Measurements from ENCODE around the gene GCLC. TPM values are rescaled to one million over a fixed set of nuclear protein-coding genes. Genes with fewer than 3 reads are reported as not detected.
"Not testable (repeated sequence)": the region's sequence is repeated elsewhere in the genome, so short reads cannot be mapped to it uniquely, and the experiment has no call there.

The GCLC gene
- total RNA-seq, 1 donor from 2014 or later: 16.8 TPM

DNA sequence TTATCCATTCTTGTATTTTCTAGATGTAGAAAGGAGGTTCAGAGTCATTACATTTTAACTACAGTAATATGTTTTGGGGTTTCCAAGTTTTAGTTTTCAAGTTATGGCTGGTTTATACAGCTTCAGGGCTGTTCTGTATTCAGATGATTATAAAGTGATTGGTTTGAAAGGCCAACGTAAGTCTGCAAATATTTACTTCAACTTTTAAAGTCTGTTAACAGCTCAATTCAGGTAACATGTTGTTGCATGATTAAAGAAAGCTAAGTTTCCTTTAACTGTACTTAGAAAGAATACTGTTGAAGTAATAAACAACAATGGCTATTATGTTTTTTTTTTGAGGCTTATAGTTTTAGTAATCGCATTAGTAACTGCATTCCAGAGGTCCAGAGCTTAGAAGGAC, 22.8 kb upstream of the GCLC start:
- no peak for DNase-seq (ENCODE audit: low read depth)

GRCh38 chr6:53566755-53567154, 21.9 kb upstream of the GCLC start:
- no peak for DNase-seq (ENCODE audit: low read depth)
- H3K4me3 ChIP-seq (ENCODE audit: low read depth, low read length): no peak overlapping the region
- no peaks in the 10 kb centered on the region for H3K36me3 ChIP-seq (ENCODE audit: control insufficient read depth, insufficient read depth, low read length)
- TF ChIP-seq CTCF (IDR thresholded peaks at IDR 0.05; ENCODE audit: insufficient read depth, low read length, poor library complexity, severe bottlenecking): no peak
- H3K27me3 ChIP-seq (ENCODE audit: control insufficient read depth, insufficient read depth, low read length): no peaks in the 10 kb centered on the region

More for the DNA sequence above, 22.8 kb upstream of the GCLC start:
- no peak for TF ChIP-seq CTCF (IDR thresholded peaks at IDR 0.05; ENCODE audit: insufficient read depth, low read length, poor library complexity, severe bottlenecking)
- H3K27me3 ChIP-seq (ENCODE audit: control insufficient read depth, insufficient read depth, low read length): no peaks in the 10 kb centered on the region
- H3K4me3 ChIP-seq (ENCODE audit: low read depth, low read length): no peak overlapping the region
- no peaks in the 10 kb centered on the region for H3K36me3 ChIP-seq (ENCODE audit: control insufficient read depth, insufficient read depth, low read length)

GRCh38 chr6:53565886-53566285, 21.0 kb upstream of the GCLC start:
- DNase-seq (ENCODE audit: low read depth): no peak
- TF ChIP-seq CTCF (IDR thresholded peaks at IDR 0.05; ENCODE audit: insufficient read depth, low read length, poor library complexity, severe bottlenecking): no peak
- H3K27me3 ChIP-seq (ENCODE audit: control insufficient read depth, insufficient read depth, low read length): no peaks in the 10 kb centered on the region
- no peaks in the 10 kb centered on the region for H3K36me3 ChIP-seq (ENCODE audit: control insufficient read depth, insufficient read depth, low read length)
- no peak overlapping the region for H3K4me3 ChIP-seq (ENCODE audit: low read depth, low read length)

GRCh38 chr6:53564401-53565065, 19.6 kb upstream of the GCLC start:
- no peak for DNase-seq (ENCODE audit: low read depth)
- TF ChIP-seq CTCF (IDR thresholded peaks at IDR 0.05; ENCODE audit: insufficient read depth, low read length, poor library complexity, severe bottlenecking): no peak
- Histone ChIP-seq H3K4me3 (ENCODE audit: low read depth, low read length) (no peak overlapping the region), H3K27me3 (ENCODE audit: control insufficient read depth, insufficient read depth, low read length) (no peaks in the 10 kb centered on the region), H3K36me3 (ENCODE audit: control insufficient read depth, insufficient read depth, low read length) (no peaks in the 10 kb centered on the region)

DNA sequence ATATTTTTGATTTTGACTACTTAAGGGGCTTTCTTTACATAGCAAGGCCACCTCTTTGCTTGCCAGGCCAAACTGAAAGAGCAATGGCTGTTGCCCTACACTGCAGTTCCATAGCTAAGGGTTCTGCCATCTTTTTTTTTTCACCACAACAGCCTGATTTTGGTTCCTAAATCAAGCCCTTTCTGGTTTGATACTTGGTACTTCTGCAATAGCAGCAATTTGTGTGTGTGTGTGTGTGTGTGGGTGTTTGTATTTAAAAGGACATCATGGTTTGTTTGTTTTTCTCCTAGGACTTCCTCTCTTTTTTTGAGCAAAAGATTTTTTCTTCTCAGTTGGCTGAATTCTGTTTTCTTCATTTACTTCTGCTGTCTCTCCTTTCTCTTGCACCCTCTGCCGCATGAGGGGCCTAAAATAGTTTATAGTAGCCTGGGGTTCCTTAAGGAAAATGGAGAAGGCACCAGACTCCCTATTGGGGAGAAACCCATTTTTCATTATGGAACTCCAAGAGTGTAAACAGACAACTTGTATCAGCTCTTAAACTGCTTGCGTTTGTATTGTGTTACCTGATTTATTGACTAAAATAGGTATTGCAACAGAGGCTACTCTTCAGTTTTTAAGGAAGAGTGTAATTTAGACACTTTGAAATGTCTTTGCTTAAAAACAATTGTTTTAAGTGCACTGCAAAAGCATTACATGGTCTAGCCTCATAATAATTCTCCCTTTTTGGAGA, 12.2 kb upstream of the GCLC start:
- no peak for DNase-seq (ENCODE audit: low read depth)
- Histone ChIP-seq H3K4me3 (ENCODE audit: low read depth, low read length) (no peak overlapping the region), H3K36me3 (ENCODE audit: control insufficient read depth, insufficient read depth, low read length) (no peaks in the 10 kb centered on the region), H3K27me3 (ENCODE audit: control insufficient read depth, insufficient read depth, low read length) (no peaks in the 10 kb centered on the region)
- no peak for TF ChIP-seq CTCF (IDR thresholded peaks at IDR 0.05; ENCODE audit: insufficient read depth, low read length, poor library complexity, severe bottlenecking)

GRCh38 chr6:53553600-53553999, 8.7 kb upstream of the GCLC start:
- not testable (repeated sequence) for H3K36me3 ChIP-seq (ENCODE audit: control insufficient read depth, insufficient read depth, low read length); DNase-seq (ENCODE audit: low read depth); H3K4me3 ChIP-seq (ENCODE audit: low read depth, low read length); H3K27me3 ChIP-seq (ENCODE audit: control insufficient read depth, insufficient read depth, low read length)

- not testable (repeated sequence) for DNase-seq (ENCODE audit: low read depth); H3K36me3 ChIP-seq (ENCODE audit: control insufficient read depth, insufficient read depth, low read length); H3K4me3 ChIP-seq (ENCODE audit: low read depth, low read length); H3K27me3 ChIP-seq (ENCODE audit: control insufficient read depth, insufficient read depth, low read length)
These were observed 6.8 kb upstream of the GCLC start for GRCh38 chr6:53551681-53552080.
